ENCODE results near the gene UQCC5.
"Not testable (repeated sequence)": the region's sequence is repeated elsewhere in the genome, so short reads cannot be mapped to it uniquely, and the experiment has no call there.

The UQCC5 gene

GRCh38 chr3:52523386-52524257 is 12.8 kb upstream of the UQCC5 start:
- no peak for DNase-seq (ENCODE audit: low read depth)

GRCh38 chr3:52524258-52524751 is 12.1 kb upstream of the UQCC5 start:
- DNase-seq (ENCODE audit: low read depth): no peak

GRCh38 chr3:52524752-52525679 is 11.4 kb upstream of the UQCC5 start:
- DNase-seq (ENCODE audit: low read depth): no peak

- no peak for DNase-seq (ENCODE audit: low read depth)
These were observed 10.5 kb upstream of the UQCC5 start for GRCh38 chr3:52525680-52526561.

- not testable (repeated sequence) for DNase-seq (ENCODE audit: low read depth)
These were observed 9.8 kb upstream of the UQCC5 start for GRCh38 chr3:52526671-52527038.

- no peak for DNase-seq (ENCODE audit: low read depth)
These were observed 9.2 kb upstream of the UQCC5 start for GRCh38 chr3:52527039-52527731.

GRCh38 chr3:52527732-52528585 is 8.4 kb upstream of the UQCC5 start:
- no peak for DNase-seq (ENCODE audit: low read depth)

- no peak for DNase-seq (ENCODE audit: low read depth)
These were observed 7.6 kb upstream of the UQCC5 start for GRCh38 chr3:52528586-52529375.

GRCh38 chr3:52529376-52530333 is 6.8 kb upstream of the UQCC5 start:
- DNase-seq (ENCODE audit: low read depth): no peak

GRCh38 chr3:52530918-52531826 is 5.2 kb upstream of the UQCC5 start:
- no peak for DNase-seq (ENCODE audit: low read depth)

GRCh38 chr3:52531860-52532516 is 4.4 kb upstream of the UQCC5 start:
- DNase-seq (ENCODE audit: low read depth): no peak

GRCh38 chr3:52532517-52532837 is 3.9 kb upstream of the UQCC5 start:
- no peak for DNase-seq (ENCODE audit: low read depth)

- DNase-seq (ENCODE audit: low read depth): no peak
These were observed 3.4 kb upstream of the UQCC5 start for GRCh38 chr3:52532838-52533622.

- DNase-seq (ENCODE audit: low read depth): no peak
These were observed 2.7 kb upstream of the UQCC5 start, which contains the start of gene NT5DC2 for GRCh38 chr3:52533623-52534280. TSS of gene NT5DC2 (minus strand) at chr3:52533857. CDS start at chr3:52533737, 120 bp downstream.

All from stimulated activated CD8-positive, alpha-beta memory T cell treated with anti-CD3 and anti-CD28 coated beads, Interleukin-15, amount 100 ng/mL, for 1 hour (primary cell).